A673 (cell line): ENCODE data around the gene NCAPH2.

Experiments used
- CTCF ChIP-seq: fragments of 300-800, 200-600 bp; sonication (generic); conservative IDR thresholded peaks from 2 replicates; pipeline ENCODE4 v1.5.1; 2017; ENCODE audit warnings: low read depth, mild to moderate bottlenecking, antibody characterized with exemption, low read length, moderate library complexity, mixed read lengths
- EZH2 ChIP-seq: fragments of 200-600 bp; sonication (generic); IDR thresholded peaks from 2 replicates; pipeline ENCODE4 v1.6.1; 2017; ENCODE audit warnings: borderline replicate concordance, low read depth, mild to moderate bottlenecking, mixed read lengths, antibody characterized with exemption, low read length; ENCODE audit not compliant: poor library complexity, severe bottlenecking

- TF ChIP-seq CTCF, result no peak
- no peak for TF ChIP-seq EZH2
Measured at GRCh38 chr22:50488886-50489285, 19.1 kb upstream of the NCAPH2 start.
